Measurements from ENCODE around the gene GTPBP6.
"Not testable (repeated sequence)": the region's sequence is repeated elsewhere in the genome, so short reads cannot be mapped to it uniquely, and the experiment has no call there.

GTPBP6 gene

DNA sequence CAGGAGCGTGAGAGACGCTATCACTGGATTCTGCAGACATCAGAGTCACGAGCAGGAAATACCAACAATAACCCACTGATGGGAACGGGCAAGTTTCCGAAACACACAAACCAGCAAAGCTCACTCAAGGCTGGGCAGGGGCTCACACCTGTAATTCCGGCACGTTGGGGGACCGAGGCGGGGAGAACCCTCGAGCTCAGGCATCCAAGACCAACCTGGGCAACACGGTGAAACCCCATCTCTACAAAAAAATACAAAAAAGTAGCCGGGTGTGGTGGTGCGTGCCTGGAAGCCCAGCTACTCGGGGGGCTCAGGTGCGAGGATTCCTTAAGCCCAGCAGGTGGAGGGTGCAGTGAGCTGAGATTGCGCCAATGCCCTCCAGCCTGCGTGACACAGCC lies 17.2 kb upstream of the GTPBP6 start:
- no peak for DNase-seq (ENCODE audit: low spot score)

DNA sequence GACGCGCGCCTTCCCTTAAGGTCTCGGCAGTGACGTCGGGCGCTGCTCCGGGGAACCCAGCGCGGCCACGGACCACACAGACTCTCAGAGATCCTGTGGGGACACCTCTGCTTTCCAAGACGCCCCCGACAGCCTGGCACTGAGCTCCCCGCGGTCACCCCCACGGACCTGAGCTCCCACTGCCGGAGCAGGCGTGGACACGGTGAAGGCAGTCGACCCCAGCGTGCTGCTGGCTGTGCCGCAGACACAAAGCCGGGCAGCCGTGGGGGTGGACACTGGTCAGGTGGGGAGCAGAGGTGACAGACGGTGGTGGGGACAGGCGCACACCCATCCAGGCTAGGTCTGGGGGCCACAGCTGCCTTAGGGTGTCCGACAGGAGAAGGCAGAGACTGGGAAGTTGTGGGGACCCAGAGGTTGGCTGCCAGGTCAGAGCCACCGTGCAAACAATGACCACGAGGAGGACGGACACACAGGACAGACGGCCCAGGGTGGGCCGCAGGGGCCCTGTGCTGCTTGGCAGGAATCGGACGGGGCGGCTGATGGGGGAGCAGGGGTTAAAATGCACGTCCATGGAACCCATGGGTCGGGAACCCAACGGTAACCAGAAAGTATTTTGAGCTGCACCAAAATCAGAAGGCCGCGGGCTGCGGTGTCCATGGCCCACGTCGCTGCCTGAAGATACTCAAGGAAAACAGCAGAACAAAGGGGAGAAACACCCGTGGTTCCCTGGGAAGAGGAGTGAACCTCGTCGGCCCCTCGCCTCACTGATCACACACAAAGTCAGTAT lies 16.6 kb upstream of the GTPBP6 start:
- DNase-seq (ENCODE audit: low spot score): no peak

DNA sequence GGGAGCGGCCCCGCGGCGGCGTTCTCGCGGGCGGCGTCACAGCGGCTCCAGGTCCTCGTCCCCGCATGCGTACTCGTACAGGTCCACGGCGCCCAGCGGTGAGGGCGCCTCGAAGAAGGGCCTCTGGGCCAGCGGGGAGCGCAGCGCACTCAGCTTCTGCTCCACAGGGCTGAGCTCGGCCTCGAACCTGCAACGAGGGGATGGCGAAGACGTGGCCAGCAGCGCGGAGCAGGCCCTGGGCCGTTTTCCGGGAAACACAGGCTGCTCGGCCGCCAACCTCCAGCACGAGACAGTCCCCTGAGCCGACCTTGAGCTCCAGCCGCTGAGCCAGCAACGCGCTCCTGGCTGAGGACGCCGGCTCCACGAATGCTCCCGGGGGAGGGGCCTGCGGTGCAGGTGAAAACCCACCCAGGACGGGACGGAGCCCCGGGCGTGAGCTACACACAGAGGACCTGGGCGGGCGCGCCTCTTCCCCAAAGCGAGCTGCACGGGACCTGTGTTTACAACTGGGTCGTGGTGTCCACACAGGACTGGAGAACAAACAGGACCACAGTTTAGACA lies 15.8 kb upstream of the GTPBP6 start:
- DNase-seq (ENCODE audit: low spot score): no peak

DNA sequence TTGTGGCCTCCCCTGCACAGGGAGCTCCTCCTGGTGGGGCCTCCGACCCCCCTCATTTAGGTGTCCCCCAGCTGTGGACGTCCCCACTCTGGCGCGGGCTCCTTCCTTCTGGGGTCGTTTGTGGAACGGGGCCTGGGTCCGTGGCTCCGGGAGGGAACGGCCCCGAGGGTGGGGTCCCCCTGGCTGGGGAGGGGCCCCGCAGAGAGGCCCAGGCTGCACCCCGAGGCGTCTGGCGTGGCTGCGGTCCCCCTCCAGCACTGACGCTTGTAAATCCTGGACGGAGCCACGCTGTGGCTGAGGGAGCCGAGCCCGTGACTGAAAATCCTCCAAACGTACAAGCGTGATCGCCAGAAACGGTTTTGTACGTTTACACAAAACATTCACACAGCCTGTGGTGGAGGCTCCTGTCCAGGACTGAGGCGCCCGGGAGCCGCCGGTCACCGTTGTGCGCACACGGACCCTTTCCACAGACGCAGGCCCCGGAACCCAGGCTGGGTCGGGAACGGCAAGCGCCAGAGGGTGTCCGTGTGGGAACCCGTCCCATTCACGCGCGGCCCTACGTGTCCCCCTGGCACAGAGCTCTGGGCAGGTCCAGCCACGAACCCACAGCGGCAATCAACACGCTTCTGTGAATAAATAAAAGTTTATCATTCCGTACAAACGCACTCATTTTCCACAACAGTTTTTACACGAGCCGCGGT lies 15.2 kb upstream of the GTPBP6 start:
- DNase-seq (ENCODE audit: low spot score): no peak

DNA sequence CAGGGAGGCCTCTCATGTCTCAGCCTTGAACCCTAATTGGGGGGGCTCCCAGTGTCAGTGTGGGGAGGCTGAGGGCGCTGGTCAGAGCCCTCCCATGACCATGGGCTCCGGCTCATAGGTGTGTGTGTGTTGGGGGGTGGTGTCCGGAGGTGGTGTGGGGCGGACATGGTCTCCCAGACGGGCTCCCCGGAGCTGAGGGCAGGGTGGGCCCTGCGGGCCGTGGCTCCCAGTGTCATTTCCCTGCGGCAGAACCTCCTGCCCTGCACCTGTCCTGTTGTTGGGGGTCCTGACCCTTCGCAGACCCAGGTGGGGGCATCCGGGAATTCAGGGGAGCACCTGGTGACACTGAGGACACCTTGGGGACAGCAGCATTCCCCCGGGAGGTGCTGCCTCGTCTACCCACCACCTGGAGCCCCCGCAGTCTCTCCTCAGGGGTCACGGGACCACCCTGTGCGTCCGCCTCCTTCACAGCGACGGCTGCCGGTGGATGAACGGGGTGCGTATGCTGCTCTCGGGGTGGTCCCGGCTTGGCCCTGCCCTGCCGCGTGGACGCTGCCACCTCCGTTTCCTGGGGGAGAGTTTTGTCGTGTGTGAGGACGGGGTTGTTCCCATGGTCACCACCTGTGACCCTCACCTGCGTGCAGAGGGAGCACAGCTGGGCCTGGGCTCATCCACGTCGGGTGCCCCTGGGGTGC lies 14.5 kb upstream of the GTPBP6 start:
- DNase-seq (ENCODE audit: low spot score): no peak

DNA sequence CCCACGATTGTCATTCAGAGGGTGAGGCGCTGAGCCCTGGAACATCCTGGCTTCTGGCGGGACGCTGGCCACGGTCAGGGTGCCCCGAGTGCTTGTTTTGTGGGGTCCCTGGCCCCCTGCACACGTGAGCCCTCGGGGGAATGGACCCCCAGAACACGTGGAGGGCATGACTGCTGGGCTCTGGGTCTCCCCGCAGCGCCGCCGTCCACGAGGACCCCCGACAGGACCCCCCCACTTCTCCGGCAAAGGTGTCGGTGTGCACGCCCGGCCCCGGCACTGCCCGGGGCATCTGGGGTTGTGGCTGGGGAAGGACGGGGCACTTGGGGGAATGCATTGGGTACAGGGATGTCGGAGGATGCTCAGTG lies 13.9 kb upstream of the GTPBP6 start:
- DNase-seq (ENCODE audit: low spot score): no peak

DNA sequence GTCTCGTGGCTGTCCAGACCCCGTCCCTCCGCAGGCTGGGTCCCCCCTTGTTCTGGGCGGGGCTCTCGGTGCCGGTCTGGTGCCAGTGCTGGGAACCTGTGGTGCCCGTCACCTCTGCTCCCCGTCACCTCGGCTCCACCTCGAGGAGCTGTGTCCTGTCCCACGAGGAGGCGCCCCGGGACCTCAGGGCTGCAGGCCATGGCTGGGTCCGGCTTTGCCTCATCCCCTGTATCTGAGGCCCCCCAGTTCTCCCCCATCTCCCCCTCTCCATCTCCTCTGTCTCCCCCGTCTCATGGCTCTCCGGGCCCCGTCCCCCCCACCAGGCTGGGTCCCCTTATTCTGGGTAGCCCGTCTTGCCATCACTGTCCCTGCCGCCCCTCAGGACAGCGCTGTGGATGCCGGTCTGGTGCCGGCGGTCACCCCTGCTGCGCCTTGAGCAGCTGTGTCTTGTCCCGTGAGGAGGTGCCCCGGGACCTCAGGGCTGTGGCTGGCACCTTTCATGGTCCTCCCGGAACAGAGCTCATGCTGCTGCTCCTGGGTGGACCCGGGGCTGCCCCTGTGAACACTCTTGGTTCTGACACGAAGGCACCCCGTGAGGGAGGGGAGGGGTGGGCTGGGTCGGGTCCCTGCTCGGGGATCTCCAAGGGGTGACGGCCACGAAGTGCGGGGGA lies 13.4 kb upstream of the GTPBP6 start:
- DNase-seq (ENCODE audit: low spot score): no peak

DNA sequence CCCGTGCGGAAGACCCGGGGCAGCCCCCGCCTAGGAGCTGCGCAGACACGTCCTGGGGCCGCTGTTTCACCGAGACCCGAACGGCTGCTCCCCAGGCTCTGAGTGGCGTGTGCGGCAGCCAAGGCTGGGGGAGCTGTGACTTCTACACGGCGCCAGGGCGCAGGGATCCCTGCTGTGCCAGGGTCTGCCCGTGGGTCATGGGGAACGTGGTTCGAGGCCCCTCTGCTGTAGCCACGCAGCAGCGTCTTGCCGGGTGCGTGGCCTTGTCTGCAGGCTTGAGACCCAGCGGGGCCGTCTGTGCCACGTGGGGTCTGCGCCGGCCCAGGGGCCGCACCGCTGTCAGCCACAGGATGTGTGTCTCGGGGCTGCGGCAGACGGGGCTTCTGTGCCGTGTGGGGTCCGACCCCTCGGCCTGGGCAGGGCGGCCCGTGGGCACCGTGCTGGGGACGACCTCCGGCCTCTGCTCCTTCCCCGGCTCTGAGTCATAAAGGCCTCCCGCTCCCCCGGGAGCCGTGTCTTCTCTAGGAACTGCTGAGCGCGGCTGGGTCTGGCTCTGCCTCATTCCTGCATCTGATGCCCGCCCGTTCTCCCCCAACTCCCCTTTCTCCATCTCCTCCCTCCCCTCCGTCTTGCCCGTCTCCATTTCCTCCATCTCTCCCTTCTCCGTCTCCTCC lies 12.7 kb upstream of the GTPBP6 start:
- DNase-seq (ENCODE audit: low spot score): no peak

DNA sequence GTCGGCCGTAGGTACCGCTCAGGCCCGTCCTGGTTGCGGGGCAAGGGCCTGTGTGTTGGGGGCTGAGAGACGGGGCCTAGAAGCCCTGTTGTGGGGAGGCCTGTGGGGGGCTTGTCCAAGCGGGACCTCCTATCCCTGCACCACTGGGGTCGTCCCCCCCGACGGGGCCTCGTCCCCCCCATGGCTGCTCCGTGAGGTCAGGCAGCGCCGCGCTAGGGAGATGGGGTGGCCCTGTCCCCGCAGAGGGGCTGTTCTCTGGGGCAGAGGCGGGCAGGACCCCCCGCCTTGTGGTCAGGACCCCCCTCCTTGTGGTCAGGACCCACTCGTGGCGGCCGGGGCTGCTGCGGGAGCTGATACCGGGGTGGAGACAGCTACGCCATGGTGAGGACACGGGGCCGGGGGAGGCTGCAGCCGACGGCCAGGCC lies 12.1 kb upstream of the GTPBP6 start:
- DNase-seq (ENCODE audit: low spot score): no peak

DNA sequence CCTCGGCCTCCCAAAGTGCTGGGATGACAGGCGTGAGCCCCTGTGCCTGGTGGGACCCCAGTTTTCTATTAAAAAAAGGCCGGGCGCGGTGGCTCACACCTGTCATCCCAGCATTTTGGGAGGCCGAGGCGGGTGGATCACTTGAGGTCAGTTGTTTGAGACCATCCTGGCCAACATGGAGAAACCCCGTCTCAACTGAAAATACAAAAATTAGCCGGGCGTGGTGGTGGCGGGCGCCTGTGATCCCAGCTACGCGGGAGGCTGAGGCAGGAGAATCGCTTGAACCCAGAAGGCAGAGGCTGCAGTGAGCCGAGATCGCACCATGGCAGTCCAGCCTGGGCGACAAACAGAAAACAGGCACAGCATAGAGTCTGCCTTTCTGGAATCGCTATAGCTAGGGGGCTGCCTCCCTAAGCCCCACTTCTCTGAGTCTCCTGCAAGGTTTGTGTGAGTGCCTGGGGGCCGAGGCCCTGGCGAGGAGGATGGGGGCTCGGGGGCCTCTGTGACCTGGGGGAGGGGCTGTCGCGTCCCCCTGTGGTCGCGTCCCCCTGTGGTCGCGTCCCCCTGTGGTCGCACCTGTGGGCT lies 11.6 kb upstream of the GTPBP6 start:
- not testable (repeated sequence) for DNase-seq (ENCODE audit: low spot score)

DNA sequence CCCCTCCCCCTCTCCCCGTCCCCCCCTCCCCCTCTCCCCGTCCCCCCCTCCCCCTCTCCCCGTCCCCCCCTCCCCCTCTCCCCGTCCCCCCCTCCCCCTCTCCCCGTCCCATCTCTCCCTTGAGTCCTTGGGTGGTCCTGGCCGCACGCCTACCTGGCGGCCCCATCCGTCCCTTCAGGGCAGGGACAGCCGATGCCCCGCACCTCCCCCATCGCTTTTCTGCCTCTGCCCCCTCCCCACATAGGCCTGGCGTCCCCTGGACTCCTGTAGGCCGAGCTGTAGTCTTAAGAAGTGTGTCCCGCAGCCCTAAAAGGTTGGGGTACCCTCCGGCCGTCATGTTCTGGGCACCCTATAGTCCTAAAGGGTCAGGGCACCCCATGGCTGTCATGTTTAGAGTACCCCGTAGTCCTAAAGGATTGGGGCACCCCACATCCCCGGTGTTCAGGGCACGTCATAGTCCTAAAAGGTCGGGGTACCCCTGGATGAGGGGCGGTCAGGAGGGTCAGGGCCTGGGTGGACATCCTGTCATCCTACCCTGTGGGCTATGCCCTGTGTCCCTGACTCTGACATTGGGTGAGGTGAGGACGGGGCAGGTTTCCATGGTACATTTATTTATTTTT lies 10.8 kb upstream of the GTPBP6 start:
- no peak for DNase-seq (ENCODE audit: low spot score)

DNA sequence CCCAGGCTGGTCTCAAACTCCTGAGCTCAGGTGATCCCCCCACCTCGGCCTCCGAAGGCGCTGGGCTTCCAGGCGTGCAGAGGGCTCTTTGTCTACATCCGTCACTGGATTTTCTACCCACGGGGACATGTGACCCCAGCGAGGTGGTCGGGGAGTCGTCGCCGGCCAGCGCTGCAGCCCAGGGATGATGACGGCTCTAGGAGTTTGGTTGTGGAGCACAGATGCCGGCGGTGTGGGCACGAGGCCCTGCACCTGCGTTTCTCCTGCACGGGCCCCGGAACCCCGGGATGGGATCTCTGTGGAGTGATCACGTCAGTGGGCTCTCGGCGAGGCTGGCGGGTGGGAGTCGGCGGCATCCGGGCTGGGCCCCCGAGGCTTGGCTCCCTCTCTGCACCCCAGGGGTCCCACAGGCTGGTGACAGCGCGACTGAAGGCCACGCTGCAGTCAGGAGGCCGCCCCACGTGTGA lies 9.1 kb upstream of the GTPBP6 start:
- DNase-seq (ENCODE audit: low spot score): no peak

DNA sequence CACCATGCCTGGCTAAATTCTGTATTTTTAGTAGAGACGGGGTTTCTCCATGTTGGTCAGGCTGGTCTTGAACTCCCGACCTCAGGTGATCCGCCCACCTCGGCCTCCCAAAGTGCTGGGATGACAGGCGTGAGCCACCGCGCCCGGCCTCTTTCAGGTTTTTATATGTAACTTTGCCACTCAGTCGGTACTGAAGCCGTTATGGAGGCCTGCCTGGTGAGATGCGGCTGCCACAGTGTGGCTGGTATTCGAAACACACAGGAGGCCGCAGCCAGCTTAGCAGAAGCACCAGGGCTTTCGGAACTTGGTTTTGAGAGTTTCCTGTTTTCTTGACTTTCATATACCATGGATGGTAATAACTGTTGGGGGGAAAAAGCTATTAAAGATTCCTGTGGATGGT lies 6.1 kb upstream of the GTPBP6 start:
- not testable (repeated sequence) for DNase-seq (ENCODE audit: low spot score)

DNA sequence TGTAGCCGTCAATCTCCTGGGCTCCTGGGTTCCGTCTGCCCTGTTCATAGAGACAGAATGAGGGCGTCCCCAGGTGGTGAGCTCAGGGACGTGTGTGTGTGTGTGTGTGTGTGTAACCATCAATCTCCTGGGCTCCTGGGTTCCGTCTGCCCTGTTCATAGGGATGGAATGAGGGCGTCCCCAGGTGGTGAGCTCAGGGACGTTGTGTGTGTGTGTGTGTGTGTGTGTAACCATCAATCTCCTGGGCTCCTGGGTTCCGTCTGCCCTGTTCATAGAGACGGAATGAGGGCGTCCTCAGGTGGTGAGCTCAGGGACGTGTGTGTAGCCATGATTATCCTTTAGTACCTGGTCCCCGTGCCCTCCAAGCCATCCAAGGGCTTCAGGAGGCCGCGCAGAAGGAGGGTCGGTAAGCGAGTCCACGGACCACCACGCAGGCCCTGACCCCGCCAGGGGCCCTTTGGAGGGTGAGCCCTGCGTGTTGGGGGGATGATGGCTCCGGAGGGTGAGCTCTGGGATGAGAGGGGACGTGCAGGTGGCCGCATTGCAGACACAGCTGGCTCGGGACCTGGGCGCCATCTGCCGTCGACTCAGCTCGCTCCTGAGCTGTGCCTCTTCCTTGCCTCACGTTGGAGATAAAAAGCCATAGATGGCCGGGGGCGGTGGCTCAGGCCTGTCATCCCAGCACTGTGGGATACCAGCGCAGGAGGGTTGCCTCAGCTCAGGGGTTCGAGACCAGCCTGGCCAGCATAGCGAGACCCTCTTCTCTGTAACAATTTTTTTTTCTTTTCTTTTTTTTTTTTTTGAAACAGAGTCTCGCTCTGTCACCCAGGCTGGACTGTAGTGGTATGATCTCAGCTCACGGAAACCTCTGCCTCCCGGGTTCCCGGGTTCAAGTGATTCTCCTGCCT lies 5.4 kb upstream of the GTPBP6 start:
- DNase-seq (ENCODE audit: low spot score): no peak

DNA sequence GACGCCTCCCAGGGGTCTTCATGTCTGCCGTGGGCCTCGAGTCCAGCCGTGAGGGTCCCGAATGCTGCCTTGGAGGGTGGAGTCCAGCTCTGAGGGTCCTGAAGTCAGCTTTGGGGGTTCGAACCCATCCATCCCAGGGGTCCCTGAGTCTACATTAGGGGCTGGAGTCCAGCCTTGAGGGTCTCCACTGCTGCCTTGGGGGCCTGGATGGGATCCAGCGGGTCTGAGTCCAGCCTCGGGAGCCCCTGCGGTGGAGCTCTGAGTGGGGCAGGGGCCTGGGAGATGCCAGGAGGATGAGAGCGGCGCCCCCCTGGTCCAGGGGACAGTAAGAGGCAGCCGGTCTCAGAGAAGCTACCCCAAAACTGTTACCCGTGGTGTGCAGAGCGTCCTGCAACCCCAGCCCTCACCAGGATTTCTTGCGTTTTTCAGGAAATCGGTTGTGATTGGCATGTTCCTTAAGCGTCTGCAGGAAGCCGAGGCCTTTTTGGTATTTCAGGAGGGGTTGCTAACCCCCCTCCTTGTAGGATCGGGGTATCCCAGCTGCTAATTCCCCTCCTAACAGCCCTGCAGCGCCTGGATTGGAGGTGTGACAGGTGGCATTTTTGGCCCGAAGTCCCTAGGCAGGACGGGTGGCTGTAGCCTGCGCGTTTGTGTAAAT lies 1.7 kb upstream of the GTPBP6 start:
- DNase-seq (ENCODE audit: low spot score): no peak

DNA sequence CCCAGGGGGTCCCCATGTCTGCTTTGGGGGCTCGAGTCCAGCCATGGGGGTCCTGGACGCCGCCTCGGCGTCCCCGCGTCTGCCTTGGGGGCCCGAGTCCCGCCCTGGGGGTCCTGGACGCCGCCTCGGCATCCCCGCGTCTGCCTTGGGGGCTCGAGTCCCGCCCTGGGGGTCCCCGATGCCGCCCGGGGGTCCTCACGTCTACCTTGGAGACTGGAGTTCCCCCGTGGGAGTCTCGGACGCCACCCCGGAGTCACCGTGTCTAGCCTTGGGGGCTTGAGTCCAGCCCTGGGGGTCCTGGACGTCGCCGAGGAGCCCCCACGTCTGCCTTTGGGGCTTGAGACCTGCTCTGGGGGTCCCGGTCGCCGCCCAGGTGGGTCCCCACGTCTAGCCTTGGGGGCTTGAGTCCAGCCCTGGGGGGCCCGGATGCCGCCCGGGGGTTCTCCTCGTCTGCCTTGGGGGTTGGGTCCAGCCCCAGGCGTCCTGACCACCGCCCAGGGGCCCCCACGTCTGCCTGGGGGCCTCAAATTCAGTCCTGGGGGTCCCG lies 1.1 kb upstream of the GTPBP6 start:
- DNase-seq (ENCODE audit: low spot score): no peak

DNA sequence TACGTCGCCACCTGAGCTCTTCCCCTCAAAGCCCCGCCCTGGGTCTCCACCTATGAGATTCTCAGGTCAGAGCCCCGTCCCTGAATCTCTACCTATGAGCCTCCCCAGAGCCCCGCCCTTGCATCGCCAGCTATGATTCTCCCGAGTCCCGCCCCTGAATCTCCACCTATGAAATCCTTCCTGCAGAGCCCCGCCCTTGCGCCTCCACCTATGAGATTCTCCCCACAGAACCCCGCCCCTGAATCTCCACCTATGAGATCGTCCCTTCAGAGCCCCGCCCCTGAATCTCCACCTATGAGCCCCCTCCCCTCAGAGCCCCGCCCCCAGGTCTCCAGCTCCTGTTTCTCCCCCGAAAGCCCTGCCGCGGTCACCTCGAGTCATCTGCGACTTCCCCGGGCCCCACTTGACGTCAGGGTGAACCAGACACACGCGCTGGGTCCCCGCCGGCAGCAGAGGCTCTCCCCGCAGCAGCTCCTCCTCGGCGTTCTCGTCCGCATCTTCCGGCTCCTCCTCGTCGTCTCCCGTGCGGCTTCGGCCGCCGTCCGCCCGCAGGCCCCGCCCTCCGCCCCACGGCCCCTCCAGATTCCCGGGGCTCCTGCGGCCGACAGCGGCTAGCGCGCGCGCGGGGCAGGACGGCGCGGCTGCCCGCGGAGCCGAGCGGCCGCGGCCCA lies 393 bp downstream of the GTPBP6 start:
- peak; percentile 79 for DNase-seq (ENCODE audit: low spot score)

DNA sequence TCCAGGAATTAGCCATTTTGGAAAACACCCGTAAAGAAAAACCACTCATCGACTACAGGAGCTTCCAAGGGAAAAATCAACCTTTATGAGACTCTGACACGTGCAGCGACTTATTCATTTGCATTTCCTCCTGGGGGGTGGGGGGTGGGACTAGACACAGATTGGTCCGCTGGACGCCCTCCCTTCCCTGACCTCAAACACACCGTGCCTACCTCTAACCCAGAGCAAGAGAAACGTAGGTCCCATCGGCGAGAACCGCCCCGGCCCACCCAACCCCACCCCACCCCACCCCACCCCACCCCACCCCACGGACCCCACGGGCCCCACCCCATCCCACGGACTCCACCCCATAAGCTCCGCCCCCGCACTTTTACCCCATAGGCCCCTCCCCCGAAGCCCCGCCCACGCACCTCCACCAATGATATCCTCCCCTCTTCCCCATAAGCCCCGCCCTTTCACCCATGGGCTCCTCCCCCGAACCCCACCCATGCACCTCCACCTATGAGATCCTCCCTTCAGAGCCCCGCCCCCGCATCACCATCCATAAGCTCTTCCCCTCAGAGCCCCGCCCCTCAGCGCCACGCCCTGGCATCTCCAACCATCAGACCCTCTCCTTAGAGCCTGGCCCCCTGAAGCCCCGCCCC lies 1.1 kb downstream of the GTPBP6 start:
- no peak for DNase-seq (ENCODE audit: low spot score)

Data from HuH-7.5 (cell line).